HG02571 (cell line): ENCODE results near the gene HS2ST1.
A peak's percentile ranks its signal among the peaks of the same experiment; 100 is the strongest.

Experiments
- ATAC-seq: cut with Tn5 transposase; IDR thresholded peaks from one replicate; pipeline ENCODE4 v1.9.1; 2021; ENCODE audit warnings: mild to moderate bottlenecking, moderate library complexity; ENCODE audit not compliant: unreplicated experiment

HS2ST1 gene

GRCh38 chr1:87104945-87105344 lies 190.5 kb downstream of the HS2ST1 start:
- ATAC-seq: no peak

GRCh38 chr1:87106144-87106543 lies 191.7 kb downstream of the HS2ST1 start:
- ATAC-seq: no peak

DNA sequence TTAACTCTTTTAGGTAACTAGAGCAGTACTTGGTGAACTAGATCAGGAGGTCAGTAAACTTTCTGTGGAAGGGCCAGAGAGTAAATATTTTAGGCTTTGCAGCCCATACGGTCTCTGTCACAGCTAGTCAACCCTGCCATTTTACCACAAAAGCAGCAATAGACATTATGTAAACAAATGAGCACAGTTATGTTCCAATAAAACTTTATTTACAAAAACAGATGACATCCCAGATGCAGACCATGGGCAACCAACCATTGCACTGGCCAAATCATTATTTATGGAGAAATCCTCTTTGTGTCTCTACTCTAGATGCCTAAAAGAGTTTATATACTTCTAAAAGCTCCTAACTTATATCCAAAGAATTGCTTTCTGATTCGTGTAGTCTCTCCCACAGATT lies 192.4 kb downstream of the HS2ST1 start:
- no peak for ATAC-seq

GRCh38 chr1:87108228-87108627 lies 193.8 kb downstream of the HS2ST1 start:
- no peak for ATAC-seq

DNA sequence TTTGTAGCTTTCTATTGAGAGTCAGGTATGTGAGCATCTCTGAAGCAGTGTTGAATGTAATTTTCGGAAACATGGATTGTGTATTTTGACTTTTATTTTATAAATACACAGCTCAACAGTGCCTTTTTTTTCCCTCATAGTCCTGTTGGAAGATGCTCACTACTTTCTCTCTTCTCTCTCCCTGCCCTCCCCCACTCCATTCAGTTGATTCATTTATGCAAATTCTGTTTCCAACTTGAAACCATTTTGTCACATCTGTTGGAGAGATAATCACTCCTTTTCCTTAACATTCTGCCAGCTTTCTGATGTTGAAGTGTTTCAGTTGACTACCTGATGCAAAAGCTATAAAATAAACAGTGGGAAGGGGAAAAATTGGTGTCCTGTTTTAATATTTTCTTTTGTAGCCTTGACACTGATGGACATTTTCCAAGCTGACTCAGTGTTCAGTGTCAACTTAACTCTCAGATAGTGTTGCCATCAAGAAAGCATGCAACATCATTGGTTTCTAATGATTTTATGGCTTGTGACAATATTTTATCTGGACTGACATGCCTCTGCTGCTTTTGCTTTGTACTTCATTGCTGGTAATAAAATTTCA lies 194.5 kb downstream of the HS2ST1 start:
- no peak for ATAC-seq

DNA sequence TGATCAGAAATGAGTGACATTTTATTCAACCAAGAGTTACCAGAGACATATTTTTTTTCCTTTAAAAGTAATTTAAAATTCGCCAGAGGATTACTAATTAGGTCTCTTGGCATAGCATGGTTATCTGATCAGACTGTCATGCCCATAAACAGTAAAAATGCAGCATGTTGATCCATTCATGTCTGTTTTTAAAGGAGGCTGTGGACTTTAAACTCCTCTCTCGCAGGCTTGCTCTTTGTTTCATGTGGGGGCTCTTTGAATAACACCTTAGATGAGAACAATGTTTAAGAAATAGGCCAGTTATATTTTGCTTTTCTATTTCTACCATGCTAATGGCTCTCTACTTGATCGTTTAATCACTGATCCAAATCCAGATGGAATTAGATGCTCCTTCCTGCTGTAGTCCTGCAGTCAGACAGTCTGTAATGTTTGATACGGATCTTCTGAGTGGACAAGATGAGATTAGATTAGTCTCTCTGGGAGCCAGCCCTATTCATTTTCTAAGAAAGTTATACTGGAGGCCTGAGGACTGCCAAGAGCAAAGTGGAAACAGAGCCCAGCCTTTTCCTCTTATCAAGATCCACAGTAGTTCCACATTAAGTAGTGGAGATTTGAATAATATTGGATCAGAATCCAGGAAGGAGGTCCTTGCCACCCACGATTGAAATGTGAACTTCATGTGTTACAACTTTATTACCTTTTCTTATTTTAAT lies 197.4 kb downstream of the HS2ST1 start:
- ATAC-seq: no peak

- no peak for ATAC-seq
These were observed 198.9 kb downstream of the HS2ST1 start for GRCh38 chr1:87113313-87113712.

DNA sequence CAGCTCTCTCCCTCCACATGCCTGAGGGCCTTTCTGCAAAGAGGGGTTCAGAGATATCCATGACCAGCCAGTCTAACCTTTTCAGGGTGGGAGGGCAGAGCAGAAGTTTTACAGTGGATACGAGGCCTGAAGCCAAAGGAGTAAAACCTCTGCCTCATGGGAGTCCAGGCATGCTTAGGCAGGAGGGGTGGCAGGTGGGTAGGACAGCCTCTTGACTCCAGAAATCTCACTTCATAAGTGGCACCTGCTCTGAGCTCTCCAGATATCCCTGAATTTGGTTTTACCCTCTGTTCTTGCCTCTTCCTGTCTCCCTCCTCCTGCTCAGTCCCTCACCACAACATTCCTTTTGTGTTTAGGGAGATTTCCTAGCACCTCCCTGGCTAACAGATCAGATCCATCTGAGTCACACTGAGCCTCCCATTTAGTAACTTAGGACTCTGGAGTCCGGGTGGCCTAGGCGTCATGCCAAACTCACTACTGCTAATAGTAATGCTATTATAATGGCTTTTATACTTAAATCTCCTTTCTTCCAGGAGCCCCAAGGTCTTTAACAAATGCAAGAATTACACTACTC lies 201.0 kb downstream of the HS2ST1 start:
- ATAC-seq: no peak

DNA sequence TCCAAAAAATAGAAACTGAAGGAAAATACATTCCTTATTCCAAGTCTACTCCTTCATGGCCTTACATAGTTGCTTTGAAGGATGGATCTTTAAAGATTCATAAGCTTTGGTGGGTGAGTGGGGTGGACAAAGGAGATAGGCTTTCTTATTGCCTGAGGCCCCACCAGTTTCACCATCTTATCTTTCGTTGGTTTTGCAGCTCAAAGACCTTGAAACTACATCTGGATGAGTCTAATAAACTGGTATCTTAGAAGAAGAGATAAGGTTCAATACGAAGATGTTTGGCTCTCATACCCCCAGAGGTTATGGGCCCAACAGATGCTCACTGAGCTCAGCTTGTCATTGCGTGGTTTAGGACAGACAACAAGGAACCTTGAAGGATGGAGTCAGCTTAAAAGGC lies 201.5 kb downstream of the HS2ST1 start:
- ATAC-seq: no peak

DNA sequence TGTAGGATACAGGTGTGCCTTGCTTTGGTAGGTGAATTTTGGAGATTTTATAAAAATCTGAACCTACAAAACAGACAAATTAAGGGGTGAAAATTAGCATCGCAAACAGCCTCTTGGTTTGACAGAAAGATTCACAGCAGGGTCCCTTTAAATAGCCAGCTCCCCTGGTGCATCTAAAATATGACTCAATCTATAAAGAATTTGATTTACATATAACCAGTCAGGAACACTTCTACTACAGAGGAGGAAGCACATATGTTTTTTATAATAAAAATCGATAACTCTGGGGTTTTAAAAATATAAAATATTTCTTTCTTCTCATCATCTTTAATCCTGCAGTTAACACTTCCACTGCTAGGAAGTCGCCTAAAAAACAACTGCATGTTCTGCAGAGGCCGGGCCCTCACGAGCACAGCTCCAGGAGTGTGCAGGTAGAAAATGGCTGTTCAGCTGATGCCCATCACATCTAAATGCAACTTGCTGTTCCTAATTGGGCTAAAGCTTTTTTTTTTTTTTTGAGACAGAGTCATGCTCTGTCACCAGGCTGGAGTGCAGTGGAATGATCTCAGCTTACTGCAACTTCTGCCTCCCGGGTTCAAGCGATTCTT lies 203.4 kb downstream of the HS2ST1 start:
- ATAC-seq: no peak

- no peak for ATAC-seq
These were observed 205.2 kb downstream of the HS2ST1 start for GRCh38 chr1:87119541-87120140.

DNA sequence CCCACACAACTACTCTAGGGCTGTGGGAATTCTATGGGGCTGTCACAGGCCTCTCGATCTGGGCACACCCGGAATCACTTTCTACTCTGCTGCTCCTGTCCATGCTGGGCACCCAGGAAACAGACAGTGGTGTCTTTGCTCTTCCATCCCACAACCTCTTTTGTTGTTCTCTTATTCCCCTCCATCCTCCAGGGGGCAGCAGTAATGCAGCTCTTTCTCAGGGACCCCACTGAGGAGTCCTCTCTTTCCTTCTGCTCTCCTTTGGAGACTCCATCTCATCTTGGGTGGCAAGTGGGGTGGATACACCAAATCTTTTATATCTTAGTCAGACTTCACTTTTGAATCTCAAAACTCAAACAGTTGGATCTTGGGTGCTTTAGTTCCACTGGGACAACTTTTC lies 206.3 kb downstream of the HS2ST1 start:
- no peak for ATAC-seq

GRCh38 chr1:87121711-87122163 lies 207.3 kb downstream of the HS2ST1 start:
- no peak for ATAC-seq

GRCh38 chr1:87122243-87122642 lies 207.8 kb downstream of the HS2ST1 start:
- no peak for ATAC-seq

- ATAC-seq: no peak
These were observed 209.2 kb downstream of the HS2ST1 start for GRCh38 chr1:87123610-87124009.

DNA sequence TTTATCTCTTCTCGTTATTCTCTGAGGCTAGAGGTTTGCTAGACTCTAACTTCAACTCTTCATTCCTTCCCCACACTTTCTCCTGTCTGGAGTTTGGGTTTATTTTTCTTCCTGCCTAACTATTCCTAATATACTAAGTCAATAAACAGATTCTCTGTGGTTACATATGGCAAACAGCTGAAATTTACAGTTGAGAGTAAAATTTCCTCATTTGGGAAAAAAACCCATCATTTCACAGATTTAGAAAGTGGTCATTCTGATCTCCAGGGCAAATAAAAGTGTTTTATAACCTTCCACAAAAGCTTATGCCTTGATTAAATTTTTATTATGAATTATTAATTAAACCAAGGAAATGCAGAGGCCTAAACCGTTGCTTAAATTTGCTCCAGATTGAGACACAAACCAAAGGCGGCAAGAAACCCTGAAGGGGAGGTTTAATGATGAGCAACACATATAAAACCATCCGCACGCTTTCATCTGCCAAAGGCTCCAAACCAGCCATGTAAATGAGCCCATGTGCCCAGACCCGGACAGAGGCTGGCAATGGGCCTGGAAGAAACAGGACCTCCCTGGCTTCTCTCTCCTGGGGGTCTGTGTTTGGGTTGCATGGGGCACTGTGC lies 212.6 kb downstream of the HS2ST1 start:
- no peak for ATAC-seq

DNA sequence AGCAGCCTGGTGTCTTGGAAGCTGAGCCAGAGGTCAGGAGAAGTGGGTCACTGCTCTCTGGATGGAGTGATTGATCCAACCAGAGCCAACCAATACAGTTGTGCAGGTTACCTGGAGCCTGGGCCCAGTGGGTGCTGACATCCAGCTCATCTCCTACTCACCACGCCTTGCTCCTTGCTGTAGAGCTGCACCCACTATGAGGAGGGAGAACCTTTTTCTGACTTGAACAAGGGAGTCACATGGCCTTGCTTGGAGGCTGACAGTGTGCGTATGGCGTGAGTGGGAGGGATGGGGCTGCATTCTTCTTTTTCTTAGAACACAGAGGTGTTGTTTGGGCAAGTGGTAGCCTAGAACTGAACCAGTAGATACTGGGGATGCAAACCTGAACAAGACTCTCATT lies 213.1 kb downstream of the HS2ST1 start:
- ATAC-seq: no peak

- no peak for ATAC-seq
These were observed 214.6 kb downstream of the HS2ST1 start for GRCh38 chr1:87129038-87129437.

DNA sequence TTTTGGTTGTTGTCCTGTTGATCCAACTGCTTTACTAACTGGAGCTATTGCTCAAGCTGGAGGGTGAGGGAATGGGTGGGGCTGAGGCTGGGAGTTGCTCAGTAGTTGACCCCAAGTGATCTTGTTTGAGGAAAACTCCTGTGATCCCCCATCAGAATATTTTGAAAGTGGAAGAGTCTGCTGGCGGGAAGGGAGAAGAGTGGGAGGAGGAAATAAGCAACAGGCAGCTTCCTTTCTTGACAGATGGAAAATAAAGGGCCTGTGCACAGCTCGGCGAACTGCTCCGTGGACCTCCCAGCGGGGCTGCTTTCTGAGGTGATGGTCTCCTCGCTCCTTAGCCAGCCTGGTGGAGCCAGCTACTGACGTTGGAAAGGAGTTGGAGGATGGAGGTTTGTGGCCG lies 215.2 kb downstream of the HS2ST1 start:
- no peak for ATAC-seq

DNA sequence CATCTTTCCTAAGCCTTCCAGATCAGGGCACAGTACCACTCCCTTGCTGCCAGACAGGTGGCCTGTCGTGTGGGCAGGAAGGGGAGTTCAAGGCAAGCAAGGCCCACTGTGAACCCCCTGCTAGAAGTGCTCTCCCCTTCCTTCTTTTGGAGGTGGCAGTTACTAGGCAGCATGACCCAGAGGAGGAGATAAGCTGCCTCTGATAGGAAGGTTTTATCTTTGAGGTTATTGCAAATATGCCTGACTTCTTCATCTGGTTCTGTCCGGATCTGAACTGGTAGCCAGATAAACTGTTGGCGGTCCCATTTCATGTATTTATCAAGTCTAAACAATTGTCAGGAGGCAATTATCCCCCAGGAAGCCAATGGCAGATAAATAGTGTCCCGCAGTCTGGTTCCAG lies 216.0 kb downstream of the HS2ST1 start:
- ATAC-seq: no peak

GRCh38 chr1:87131809-87132283 lies 217.4 kb downstream of the HS2ST1 start:
- peak; percentile 94 for ATAC-seq
